Upper lobe of left lung (tissue), 6 donors: ENCODE measurements around the gene BRI3. TPM values are rescaled to one million over a fixed set of nuclear protein-coding genes. Genes with fewer than 3 reads are reported as not detected.
A peak's percentile ranks its signal among the peaks of the same experiment; 100 is the strongest.

Source experiments
- ATAC-seq, 2 donors: fragments of 200-7000 bp; cut with Tn5 transposase; one replicate each; pipeline ENCODE4 v1.9.1; 2022; ENCODE audit warnings: mild to moderate bottlenecking in 2 of 2, moderate library complexity in 2 of 2; ENCODE audit not compliant: low FRiP score in 2 of 2
- DNase-seq, 2 donors: peaks; one replicate each; pipeline ENCODE4 v3.0.0-alpha.2; 2019 to 2020
- H3K27ac ChIP-seq, 4 donors: fragments of 200-600 bp; sonication (generic); one replicate each; pipeline ENCODE4 v1.5.1; 2016 to 2019
- H3K27me3 ChIP-seq, 4 donors: fragments of 200-600 bp; sonication (generic); one replicate each; pipeline ENCODE4 v1.5.1; 2017 to 2019
- H3K36me3 ChIP-seq, 4 donors: fragments of 200-600 bp; sonication (generic); one replicate each; pipeline ENCODE4 v1.5.1; 2016 to 2019
- H3K4me1 ChIP-seq, 4 donors: fragments of 200-600 bp; sonication (generic); one replicate each; pipeline ENCODE4 v1.5.1; 2018 to 2019
- H3K4me3 ChIP-seq, 4 donors: fragments of 200-600 bp; sonication (generic); one replicate each; pipeline ENCODE4 v1.5.1; 2017 to 2019; ENCODE audit warnings: mild to moderate bottlenecking in 2 of 4, moderate library complexity in 1 of 4
- H3K9me3 ChIP-seq, 4 donors: fragments of 200-600 bp; sonication (generic); one replicate each; pipeline ENCODE4 v1.5.1; 2018 to 2019
- CTCF ChIP-seq, 6 experiments: fragments of 450-650 bp in 4 of 6; fragments of 200-600 bp in 2 of 6; sonication (generic) in 2 of 6; IDR thresholded peaks; one replicate each; pipeline ENCODE4 v1.5.1; 2016 to 2019; ENCODE audit warnings: antibody characterized with exemption in 6 of 6
- EP300 ChIP-seq, 4 donors: sonication (generic); formaldehyde crosslinking; IDR thresholded peaks; one replicate each; pipeline ENCODE4 v1.5.1; 2017; ENCODE audit warnings: antibody characterized with exemption in 4 of 4, control low read depth in 2 of 4
- POLR2A ChIP-seq, 4 donors: fragments of 450-650 bp; IDR thresholded peaks; one replicate each; pipeline ENCODE4 v1.5.1; 2016 to 2017; ENCODE audit warnings: antibody characterized with exemption in 4 of 4, mild to moderate bottlenecking in 2 of 4
- POLR2AphosphoS5 ChIP-seq, 2 donors: sonication (generic); formaldehyde crosslinking; IDR thresholded peaks; one replicate each; pipeline ENCODE4 v1.5.1; 2017; ENCODE audit warnings: antibody characterized with exemption in 2 of 2
- WGBS, 2 donors: methylation state at CpG; one replicate each; pipeline ENCODE4 v1.1.5; 2017 to 2018; 5-methylcytosine and 5-hydroxymethylcytosine counted together
- total RNA-seq, 6 donors: library from RNA; depleted of rRNA in 4 of 6; stranded (reverse); fragments of >200 nt in 4 of 6; gene quantifications; one replicate each; pipeline versions ENCODE4 v1.1.0 to v1.2.1, GENCODE V29; 2016 to 2021
- donor health status: DM: no; HTN: no; CAD: no; lungs with moderate emphysema.
- donor health status: DM: no; HTN: yes; CAD: no; lungs with severe emphysema.

Gene BRI3
- total RNA-seq, 6 donors from 2014 or later = 113 to 703 (median 143) TPM

GRCh38 chr7:98278936-98279335 lies 2.5 kb upstream of the BRI3 start:
- ATAC-seq (no peak), DNase-seq (no peak)
- Histone ChIP-seq H3K4me1 (peaks cover 14 to 45% (median 38%) of the 10 kb centered on the region in 4 donors), H3K27me3 (no peaks in the 10 kb centered on the region), H3K4me3 (no peak overlapping the region), H3K27ac (peak overlapping the region in 3 of 4 donors; percentile 43 to 55 (median 49)), H3K36me3 (peaks cover 0 to 4% (median 0%) of the 10 kb centered on the region in 4 donors), H3K9me3 (no peaks in the 10 kb centered on the region)
- TF ChIP-seq CTCF (IDR thresholded peaks at IDR 0.05) (no peak), POLR2A (IDR thresholded peaks at IDR 0.05) (no peak), POLR2AphosphoS5 (IDR thresholded peaks at IDR 0.05) (no peak), EP300 (IDR thresholded peaks at IDR 0.05) (no peak)
- 69 to 81% methylated on average over 4 of the region's 4 CpGs for WGBS, 2 donors

- WGBS, 2 donors = 49 to 65% methylated on average over 7 of the region's 7 CpGs
These were observed 1.2 kb upstream of the BRI3 start for GRCh38 chr7:98280296-98280695.

GRCh38 chr7:98281757-98282606 lies 496 bp downstream of the BRI3 start:
- Histone ChIP-seq H3K4me1 (peaks cover 36 to 63% (median 54%) of the 10 kb centered on the region in 4 donors), H3K27ac (peak overlapping the region; percentile 98 to 100 (median 99))

More at GRCh38 chr7:98280296-98280695, 1.2 kb upstream of the BRI3 start:
- peak overlapping the region; percentile 87 to 100 (median 98) for H3K27ac ChIP-seq
- H3K4me1 ChIP-seq = peaks cover 25 to 58% (median 51%) of the 10 kb centered on the region in 4 donors
- no peaks in the 10 kb centered on the region for H3K9me3 ChIP-seq
- ATAC-seq (no peak), DNase-seq (peak in 1 of 2 donors; percentile 28)
- no peaks in the 10 kb centered on the region for H3K27me3 ChIP-seq
- TF ChIP-seq CTCF (IDR thresholded peaks at IDR 0.05) (no peak), POLR2AphosphoS5 (IDR thresholded peaks at IDR 0.05) (no peak), POLR2A (IDR thresholded peaks at IDR 0.05) (no peak), EP300 (IDR thresholded peaks at IDR 0.05) (no peak)
- peak overlapping the region in 3 of 4 donors; percentile 91 to 98 (median 93) for H3K4me3 ChIP-seq
- peaks cover 0 to 9% (median 0%) of the 10 kb centered on the region in 4 donors for H3K36me3 ChIP-seq

GRCh38 chr7:98282703-98283102 lies 1.2 kb downstream of the BRI3 start:
- TF ChIP-seq POLR2A (IDR thresholded peaks at IDR 0.05) (no peak), CTCF (IDR thresholded peaks at IDR 0.05) (no peak), POLR2AphosphoS5 (IDR thresholded peaks at IDR 0.05) (no peak), EP300 (IDR thresholded peaks at IDR 0.05) (no peak)
- DNase-seq (no peak), ATAC-seq (no peak)
- Histone ChIP-seq H3K36me3 (peaks cover 0 to 21% (median 5%) of the 10 kb centered on the region in 4 donors), H3K4me1 (peaks cover 41 to 68% (median 58%) of the 10 kb centered on the region in 4 donors), H3K9me3 (no peaks in the 10 kb centered on the region), H3K27ac (peak overlapping the region; percentile 98 to 100 (median 99)), H3K4me3 (peak overlapping the region; percentile 89 to 98 (median 92)), H3K27me3 (no peaks in the 10 kb centered on the region)
- WGBS, 2 donors = 27 to 28% methylated on average over 16 of the region's 16 CpGs

More at GRCh38 chr7:98281757-98282606, 496 bp downstream of the BRI3 start:
- DNase-seq (no peak), ATAC-seq (no peak)
- Histone ChIP-seq H3K4me3 (peak overlapping the region; percentile 89 to 98 (median 92)), H3K27me3 (no peaks in the 10 kb centered on the region), H3K36me3 (peaks cover 0 to 15% (median 3%) of the 10 kb centered on the region in 4 donors), H3K9me3 (no peaks in the 10 kb centered on the region)
- no peak for TF ChIP-seq CTCF (IDR thresholded peaks at IDR 0.05)
- peak in 1 of 4 donors; percentile 7 for TF ChIP-seq POLR2A (IDR thresholded peaks at IDR 0.05)
- no peak for TF ChIP-seq EP300 (IDR thresholded peaks at IDR 0.05)
- 11% methylated on average over 9 of the region's 77 CpGs; no CpG with 5 or more reads in 1 of the 2 donors for WGBS, 2 donors
